K562 (cell line): Measurements from ENCODE around the gene SLC25A45. TPM values are rescaled to one million over a fixed set of nuclear protein-coding genes. Genes with fewer than 3 reads are reported as not detected.
A peak's percentile ranks its signal among the peaks of the same experiment; 100 is the strongest.

Experiments
- CREB3L1 ChIP-seq: fragments of 450-650 bp; IDR thresholded peaks from 2 replicates; pipeline ENCODE4 v1.6.1; 2014; ENCODE audit warnings: low read depth, mild to moderate bottlenecking, moderate library complexity, borderline replicate concordance
- FOXJ2 ChIP-seq: fragments of 200-800 bp; sonication (Bioruptor generic); IDR thresholded peaks from 2 replicates; pipeline ENCODE4 v1.6.1; 2016; ENCODE audit warnings: missing genetic modification characterization, missing compliant biosample characterization
- HMGN3 ChIP-seq: IDR thresholded peaks from 2 replicates; pipeline ENCODE4 v1.6.1; 2011; ENCODE audit warnings: borderline replicate concordance, low read depth, mild to moderate bottlenecking, mixed read lengths, low read length; ENCODE audit not compliant: insufficient read length; ENCODE audit errors: extremely low read depth
- NR1H2 ChIP-seq: sonication (generic); formaldehyde crosslinking; IDR thresholded peaks from 2 replicates; pipeline ENCODE4 v1.4.0; 2020; ENCODE audit warnings: mild to moderate bottlenecking, missing genetic modification reagents
- POLR2B ChIP-seq: fragments of 450-650 bp; IDR thresholded peaks from 2 replicates; pipeline ENCODE4 v1.6.1; 2018; ENCODE audit warnings: low read depth; ENCODE audit not compliant: partially characterized antibody
- SAFB ChIP-seq: fragments of 200-400 bp; formaldehyde crosslinking; IDR thresholded peaks from 2 replicates; pipeline ENCODE4 v1.6.1; 2017; ENCODE audit warnings: low read depth, low read length, borderline replicate concordance
- SRF ChIP-seq, 2 experiments: fragments of 250-450, 450-650 bp in 1 of 2; sonication (Bioruptor Pico) in 1 of 2; sonication (generic) in 1 of 2; formaldehyde crosslinking; IDR thresholded peaks; 2 replicates each; pipeline versions ENCODE4 v1.5.0 to v1.5.1; 2020 to 2022; ENCODE audit warnings: mild to moderate bottlenecking in 1 of 2, missing genetic modification reagents in 1 of 2
- STAG1 ChIP-seq: sonication (generic); formaldehyde crosslinking; IDR thresholded peaks from 2 replicates; pipeline ENCODE4 v1.5.0; 2020; ENCODE audit warnings: missing genetic modification reagents, borderline replicate concordance
- TBL1XR1 ChIP-seq, 2 experiments: IDR thresholded peaks; 2 replicates each; pipeline ENCODE4 v1.6.1; 2012; ENCODE audit warnings: improper control_type of control experiment in 2 of 2, low read length in 2 of 2, mild to moderate bottlenecking in 1 of 2
- ZNF3 ChIP-seq: fragments of 250-450 bp; sonication (Bioruptor Pico); IDR thresholded peaks from 2 replicates; pipeline ENCODE4 v1.5.0; 2021; ENCODE audit warnings: mild to moderate bottlenecking, moderate library complexity
- ZNF830 ChIP-seq: fragments of 250-450 bp; sonication (Bioruptor Pico); IDR thresholded peaks from 2 replicates; pipeline ENCODE4 v1.5.0; 2021; ENCODE audit warnings: mild to moderate bottlenecking
- polyA plus RNA-seq, 8 experiments: library from polyadenylated mRNA; depleted of rRNA in 4 of 8; stranded (reverse) in 5 of 8; unstranded in 3 of 8; fragments of >200 nt; fragmentation: Nextera tagmentation in 2 of 8; fragmentation: Illumina TruSeq in 1 of 8; extraction: Ambion mirVana in 2 of 8; extraction: Trizol in 1 of 8; gene quantifications; 2 replicates each; pipeline versions ENCODE4 v1.2.1 to v1.2.3, GENCODE V29; 2011 to 2014; ENCODE audit warnings: inconsistent platforms in 1 of 8, missing spikeins in 1 of 8
- total RNA-seq, 7 experiments: library from RNA; depleted of rRNA in 6 of 7; stranded (reverse); fragments of >200 nt in 6 of 7; fragmentation: Illumina TruSeq in 2 of 7; extraction: Trizol in 2 of 7; gene quantifications; 2 replicates each; pipeline versions ENCODE4 v1.2.1 to v1.2.3, GENCODE V29; 2011 to 2021; ENCODE audit warnings: low replicate concordance in 1 of 7

Gene SLC25A45
- total and polyA plus RNA-seq, 9 of the 15 experiments (the other 6 are each of a cell fraction or from before 2014, with no cell fraction given), result 0.15 to 2.3 (median 0.68) TPM

- peak; percentile 94 for TF ChIP-seq HMGN3
- TF ChIP-seq ZNF3 (CRISPR knock-in tag), result no peak
- peak; percentile 96 for TF ChIP-seq FOXJ2 (tag)
- peak in 1 of 2 experiments; percentile 73; a peak in 1 of 4 replicates for TF ChIP-seq SRF (CRISPR knock-in tag; IDR thresholded peaks at IDR 0.05)
- TF ChIP-seq TBL1XR1 (IDR thresholded peaks at IDR 0.05; ENCODE audit: low read length in 2 of 2), result peak; percentile 12 to 81; a peak in 3 of 4 replicates
- TF ChIP-seq SAFB, result peak; percentile 84; the same call in 1 of the 2 replicates
- peak; percentile 53 for TF ChIP-seq STAG1 (CRISPR knock-in tag)
- TF ChIP-seq POLR2B, result peak; percentile 43
- no peak for TF ChIP-seq ZNF830 (CRISPR knock-in tag)
- 0 out of 2 replicates have a peak, but pooled peaks have one; percentile 70 for TF ChIP-seq NR1H2
- TF ChIP-seq CREB3L1, result peak; percentile 95
Observed at GRCh38 chr11:65382033-65382803, at the start of gene SLC25A45 (continued).
